Measurements from ENCODE around the gene MELTF. TPM values are rescaled to one million over a fixed set of nuclear protein-coding genes. Genes with fewer than 3 reads are reported as not detected.

MELTF gene
- total RNA-seq, 1 donor from 2014 or later: 5.2 TPM

- H3K4me3 Mint-ChIP-seq (ENCODE audit: unreplicated experiment): peak overlapping the region; percentile 54
- no peaks in the 10 kb centered on the region for H3K36me3 Mint-ChIP-seq (ENCODE audit: low read depth)
- no peaks in the 10 kb centered on the region for H3K9me3 Mint-ChIP-seq (ENCODE audit: low read depth)
- no peak for DNase-seq (ENCODE audit: low spot score)
- H3K27me3 Mint-ChIP-seq (ENCODE audit: low read depth): no peaks in the 10 kb centered on the region
- peaks cover 8% of the 10 kb centered on the region for H3K4me1 Mint-ChIP-seq (ENCODE audit: low read depth)
- TF ChIP-seq CTCF (IDR thresholded peaks at IDR 0.05): peak; percentile 84
- no peak overlapping the region for H3K27ac Mint-ChIP-seq (ENCODE audit: unreplicated experiment)
Observed at GRCh38 chr3:196969660-196970546, 59.7 kb downstream of the MELTF start.

- no peaks in the 10 kb centered on the region for H3K36me3 Mint-ChIP-seq (ENCODE audit: low read depth)
- peaks cover 8% of the 10 kb centered on the region for H3K4me1 Mint-ChIP-seq (ENCODE audit: low read depth)
- H3K9me3 Mint-ChIP-seq (ENCODE audit: low read depth): no peaks in the 10 kb centered on the region
- no peak overlapping the region for H3K27ac Mint-ChIP-seq (ENCODE audit: unreplicated experiment)
- no peaks in the 10 kb centered on the region for H3K27me3 Mint-ChIP-seq (ENCODE audit: low read depth)
- no peak for DNase-seq (ENCODE audit: low spot score)
- peak overlapping the region; percentile 68 for H3K4me3 Mint-ChIP-seq (ENCODE audit: unreplicated experiment)
- no peak for TF ChIP-seq CTCF (IDR thresholded peaks at IDR 0.05)
Observed at GRCh38 chr3:196969134-196969659, 60.4 kb downstream of the MELTF start.

- Mint-ChIP-seq H3K9me3 (ENCODE audit: low read depth) (no peaks in the 10 kb centered on the region), H3K27ac (ENCODE audit: unreplicated experiment) (no peak within 1 kb of the TSS), H3K27me3 (ENCODE audit: low read depth) (no peaks in the 10 kb centered on the region), H3K36me3 (ENCODE audit: low read depth) (no peaks in the 10 kb centered on the region), H3K4me3 (ENCODE audit: unreplicated experiment) (peak within 1 kb of the TSS; percentile 70), H3K4me1 (ENCODE audit: low read depth) (peaks cover 8% of the 10 kb centered on the region)
- no peak for DNase-seq (ENCODE audit: low spot score)
- TF ChIP-seq CTCF (IDR thresholded peaks at IDR 0.05): no peak
Observed at GRCh38 chr3:196968233-196969133, 61.1 kb downstream of the MELTF start, which contains the start of gene PIGZ. Gene PIGZ (minus strand): TSS chr3:196968833. CDS start chr3:196952031, 16,802 bp downstream.

- no peak overlapping the region for H3K27ac Mint-ChIP-seq (ENCODE audit: unreplicated experiment)
- H3K4me3 Mint-ChIP-seq (ENCODE audit: unreplicated experiment): peak overlapping the region; percentile 70
- TF ChIP-seq CTCF (IDR thresholded peaks at IDR 0.05): no peak
- H3K36me3 Mint-ChIP-seq (ENCODE audit: low read depth): no peaks in the 10 kb centered on the region
- no peaks in the 10 kb centered on the region for H3K27me3 Mint-ChIP-seq (ENCODE audit: low read depth)
- H3K9me3 Mint-ChIP-seq (ENCODE audit: low read depth): no peaks in the 10 kb centered on the region
- H3K4me1 Mint-ChIP-seq (ENCODE audit: low read depth): peaks cover 8% of the 10 kb centered on the region
- no peak for DNase-seq (ENCODE audit: low spot score)
Observed at GRCh38 chr3:196967412-196968232, 62.0 kb downstream of the MELTF start.
